DND-41 (cell line): ENCODE data around the gene TSHZ2.

Experiments
- CTCF ChIP-seq: IDR thresholded peaks from 2 replicates; pipeline ENCODE4 v1.5.1; 2012; ENCODE audit warnings: borderline replicate concordance, low read length, moderate library complexity, mild to moderate bottlenecking; ENCODE audit not compliant: poor library complexity, severe bottlenecking; ENCODE audit errors: extremely low read depth
- EZH2 ChIP-seq: IDR thresholded peaks from 3 replicates; pipeline ENCODE4 v1.6.1; 2012; ENCODE audit warnings: borderline replicate concordance, low read depth, mild to moderate bottlenecking, moderate library complexity, low read length, inconsistent platforms; ENCODE audit not compliant: severe bottlenecking

GRCh38 chr20:53162251-53162835, 190.2 kb downstream of the TSHZ2 start:
- TF ChIP-seq CTCF = no peak
- TF ChIP-seq EZH2 = no peak
